GM19193 (cell line): ENCODE measurements around the gene CNN3.

Source experiments
- POLR2A ChIP-seq: IDR thresholded peaks from 4 replicates; pipeline ENCODE4 v1.6.1; 2011; ENCODE audit not compliant: insufficient read depth, insufficient read length; ENCODE audit errors: extremely low read depth

The CNN3 gene

GRCh38 chr1:94894630-94895029 is 32.3 kb downstream of the CNN3 start:
- TF ChIP-seq POLR2A: no peak

- no peak for TF ChIP-seq POLR2A
Observed at GRCh38 chr1:94892604-94893254, 34.2 kb downstream of the CNN3 start.

GRCh38 chr1:94888201-94888600 is 38.7 kb downstream of the CNN3 start:
- TF ChIP-seq POLR2A: no peak

DNA sequence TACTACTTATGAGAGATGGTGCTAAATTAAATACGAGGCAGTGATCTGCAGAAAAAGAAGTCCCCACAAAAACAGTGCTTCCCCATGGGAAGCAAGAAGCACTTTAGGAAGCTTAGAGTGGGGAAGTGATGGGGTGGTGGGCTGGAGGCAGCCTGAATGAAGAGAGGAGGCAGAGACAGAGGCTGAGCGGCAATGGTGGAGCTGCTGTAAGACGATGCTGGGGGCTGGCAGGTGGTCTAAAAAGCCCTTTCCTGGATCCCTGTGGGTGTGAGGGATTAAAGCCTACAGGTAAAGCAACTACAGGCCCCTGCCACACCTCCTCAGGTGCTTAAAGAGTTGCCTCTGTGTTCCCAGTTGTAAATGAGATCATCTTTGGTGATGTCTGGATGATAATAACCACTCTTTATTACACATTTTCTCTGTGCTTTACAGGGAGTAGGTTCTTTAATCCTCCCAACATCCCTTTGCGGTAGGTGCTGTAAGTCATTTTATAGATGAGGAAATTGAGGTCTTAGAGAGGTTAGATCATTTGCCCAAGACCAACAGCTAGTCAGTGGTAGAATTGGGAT is 39.2 kb downstream of the CNN3 start:
- TF ChIP-seq POLR2A: no peak

DNA sequence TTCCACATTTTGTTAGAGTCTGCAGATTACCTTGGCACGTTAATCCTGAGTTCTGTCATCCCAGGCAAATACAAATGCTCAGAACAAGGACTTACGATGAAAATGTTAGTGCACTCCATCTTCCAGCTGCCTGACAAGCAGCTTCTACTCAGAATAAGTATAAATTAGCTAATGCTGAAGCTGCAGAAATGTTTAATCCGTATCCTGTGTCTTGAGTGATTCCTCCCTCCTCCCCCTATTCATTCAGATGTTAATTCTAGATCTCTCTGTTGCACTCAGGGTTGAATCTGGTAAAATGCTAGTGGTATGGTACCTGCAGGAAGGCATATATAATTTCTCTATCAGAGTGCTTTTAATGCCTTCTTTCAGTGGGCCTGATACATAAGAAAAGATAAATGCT is 39.8 kb downstream of the CNN3 start:
- TF ChIP-seq POLR2A: no peak

- TF ChIP-seq POLR2A: no peak
Observed at GRCh38 chr1:94886361-94886760, 40.5 kb downstream of the CNN3 start.

GRCh38 chr1:94884507-94884906 is 42.4 kb downstream of the CNN3 start:
- TF ChIP-seq POLR2A: no peak

DNA sequence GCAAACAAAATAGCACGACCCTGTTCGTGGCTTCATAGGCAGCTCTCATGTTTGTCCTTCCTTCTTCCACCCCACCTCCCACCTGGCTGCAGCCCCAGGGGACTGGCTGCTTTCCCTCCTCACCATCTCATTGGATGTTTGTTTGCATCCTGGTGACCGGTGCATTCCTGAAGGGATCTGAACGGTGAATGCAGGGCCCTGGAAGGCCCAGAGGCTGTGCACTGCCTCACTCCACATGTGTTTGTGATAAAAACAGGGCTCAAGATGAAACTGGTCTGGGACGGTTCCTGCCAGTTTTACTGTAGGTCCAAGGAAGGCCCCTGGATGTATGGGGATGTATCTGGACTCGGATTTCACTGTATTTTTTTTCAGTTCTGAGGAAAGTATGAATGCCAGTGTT is 42.8 kb downstream of the CNN3 start:
- no peak for TF ChIP-seq POLR2A

GRCh38 chr1:94883691-94884090 is 43.2 kb downstream of the CNN3 start:
- no peak for TF ChIP-seq POLR2A

DNA sequence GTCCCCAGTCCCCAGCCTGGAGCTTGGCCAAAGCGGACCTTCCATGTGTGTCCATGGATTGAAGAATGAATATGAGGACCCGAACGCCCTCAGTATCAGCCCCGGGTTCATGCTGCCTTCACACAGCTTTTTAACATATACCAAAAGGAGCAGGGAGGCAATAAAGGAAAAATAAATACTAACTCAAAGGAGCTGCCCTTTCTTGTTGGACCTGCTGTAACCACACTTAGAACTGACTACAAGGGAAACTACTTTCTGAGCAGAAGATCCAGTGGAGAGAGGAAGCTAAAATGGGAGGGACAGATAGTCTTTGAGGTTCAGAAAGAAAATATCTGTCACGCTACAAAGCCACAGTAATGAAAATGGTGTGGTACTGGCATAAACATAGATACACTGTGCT is 48.6 kb downstream of the CNN3 start:
- no peak for TF ChIP-seq POLR2A

DNA sequence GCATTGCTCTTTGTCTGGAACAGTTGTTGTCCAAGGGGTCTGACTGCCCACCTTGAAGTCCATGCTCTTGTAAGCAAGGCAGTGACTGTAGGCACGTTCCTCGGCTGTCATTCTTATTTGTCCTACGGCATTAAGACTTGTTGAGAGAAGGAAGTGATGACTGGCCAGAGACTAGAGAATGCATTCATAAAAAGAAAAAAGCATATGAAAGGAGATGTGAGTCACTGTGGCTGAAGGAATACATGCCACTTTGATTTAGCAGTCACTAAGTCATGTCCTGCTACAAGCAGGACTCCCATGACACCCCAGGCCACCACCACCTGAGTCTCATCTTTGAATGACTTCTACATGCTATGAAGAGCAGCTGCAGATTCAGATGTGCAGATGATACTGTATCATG is 50.5 kb downstream of the CNN3 start:
- TF ChIP-seq POLR2A: no peak

DNA sequence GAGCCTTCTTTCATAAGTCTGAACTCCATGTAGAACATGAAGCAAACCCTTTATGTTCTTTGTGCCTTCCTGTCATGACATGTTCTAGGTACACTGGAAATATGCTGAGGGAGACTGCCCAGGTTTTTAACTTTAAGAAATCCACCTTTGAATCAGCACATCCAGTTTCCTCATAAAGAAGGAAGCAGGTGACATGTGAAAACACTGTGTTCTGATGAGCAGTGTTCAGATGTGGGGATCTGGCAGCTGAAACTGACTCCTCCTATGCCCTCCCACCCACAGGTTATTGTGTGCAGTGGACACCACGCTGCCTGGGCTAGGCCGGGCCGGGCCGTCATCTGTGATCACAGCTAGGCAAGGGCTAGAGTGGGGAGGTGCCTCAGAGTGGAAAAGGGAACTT is 51.1 kb downstream of the CNN3 start:
- no peak for TF ChIP-seq POLR2A

DNA sequence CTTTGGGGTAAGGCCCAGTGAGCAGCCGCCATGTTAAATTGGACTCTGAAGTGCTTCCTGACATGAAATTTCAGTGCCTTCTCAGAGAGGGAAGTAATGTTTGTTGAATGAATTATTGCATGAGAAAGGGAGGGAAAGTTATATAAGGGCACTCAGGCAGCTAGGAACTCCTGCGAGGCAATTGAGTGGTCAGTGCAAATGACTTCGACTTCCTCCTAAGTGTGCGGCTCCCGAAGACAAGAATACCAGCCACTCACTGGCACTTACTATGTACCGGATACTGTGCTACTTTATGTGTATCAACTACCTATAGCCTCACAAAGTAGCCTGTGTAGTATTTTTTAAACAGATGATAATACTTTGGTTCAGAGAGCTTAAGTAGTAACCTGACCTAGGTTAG is 52.5 kb downstream of the CNN3 start:
- no peak for TF ChIP-seq POLR2A

DNA sequence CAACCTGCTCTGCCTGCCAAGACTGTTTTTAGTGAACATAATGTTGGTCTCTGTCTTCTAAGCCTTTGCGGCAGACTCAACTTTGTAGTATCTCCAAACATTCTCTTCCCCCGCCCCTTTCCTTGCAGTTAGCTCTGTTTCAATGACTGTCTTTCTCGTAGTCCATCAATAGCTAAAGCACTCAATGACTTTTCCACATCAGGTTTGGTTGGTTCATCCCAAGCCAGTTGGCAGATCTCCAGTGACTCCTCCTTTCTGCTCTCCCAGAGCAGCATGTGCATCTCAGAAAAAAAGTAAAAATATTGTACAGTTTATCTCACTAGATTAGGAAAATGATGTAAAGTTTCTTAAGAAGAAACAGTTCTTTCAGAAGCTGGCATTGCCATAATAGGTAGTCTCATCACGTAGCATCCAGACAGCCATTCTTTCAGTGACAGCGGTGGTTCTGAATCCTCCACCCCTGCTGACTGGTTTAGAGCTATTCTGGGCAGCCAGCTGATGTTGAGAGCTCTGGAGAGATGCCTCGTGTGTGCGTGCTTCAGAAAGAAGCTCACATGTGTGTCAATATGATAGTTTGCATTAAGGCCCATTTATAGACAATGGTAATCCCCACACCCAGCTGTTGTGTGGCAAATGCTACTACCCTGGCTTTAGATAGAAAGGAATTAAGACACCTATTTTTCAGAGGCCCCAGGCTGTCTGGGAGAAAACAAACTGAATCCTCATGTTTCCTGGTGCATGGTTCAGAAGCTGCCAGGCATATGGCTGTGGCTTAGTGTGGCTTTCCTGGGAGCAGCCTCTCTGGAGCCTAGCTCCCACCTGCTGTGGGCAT is 53.2 kb downstream of the CNN3 start:
- TF ChIP-seq POLR2A: no peak

DNA sequence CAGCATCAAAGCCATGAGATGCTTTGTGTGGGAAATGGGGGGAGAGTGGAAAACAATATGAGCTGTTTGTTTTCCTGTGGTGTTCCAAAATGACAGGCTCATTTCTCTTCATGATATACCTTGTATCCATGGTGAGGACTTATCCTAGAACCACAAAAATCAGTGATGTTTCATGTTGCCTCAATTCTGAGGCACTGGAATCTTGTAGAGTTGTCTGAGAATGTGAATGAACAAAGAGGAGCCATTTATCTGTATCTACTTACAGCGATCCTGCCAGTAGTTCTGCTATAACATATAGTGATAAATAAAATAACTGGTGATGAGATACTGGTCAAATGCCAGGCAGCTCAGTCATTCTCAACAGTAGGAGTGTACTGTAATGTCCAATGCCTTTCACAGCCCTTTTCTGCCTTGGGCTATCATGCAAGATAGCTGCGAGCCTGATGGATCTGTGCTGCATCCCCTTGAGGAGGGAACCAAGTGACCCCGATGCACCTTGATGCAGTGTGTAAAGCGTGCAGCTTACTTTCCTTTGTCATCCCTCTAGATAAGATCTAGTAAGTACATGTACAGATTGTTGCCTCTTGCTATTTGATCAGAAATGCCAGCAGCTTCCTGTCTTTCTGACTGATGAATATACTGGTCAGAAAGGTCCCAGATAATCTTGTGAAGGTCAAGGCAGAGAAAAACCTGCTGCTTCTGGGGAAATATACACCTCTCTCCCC is 54.0 kb downstream of the CNN3 start:
- TF ChIP-seq POLR2A: no peak
